ENCODE data around the gene CCDC120.
A peak's percentile ranks its signal among the peaks of the same experiment; 100 is the strongest.

CCDC120 gene

GRCh38 chrX:49064303-49064702, 5.5 kb downstream of the CCDC120 start:
- no peak for DNase-seq

DNA sequence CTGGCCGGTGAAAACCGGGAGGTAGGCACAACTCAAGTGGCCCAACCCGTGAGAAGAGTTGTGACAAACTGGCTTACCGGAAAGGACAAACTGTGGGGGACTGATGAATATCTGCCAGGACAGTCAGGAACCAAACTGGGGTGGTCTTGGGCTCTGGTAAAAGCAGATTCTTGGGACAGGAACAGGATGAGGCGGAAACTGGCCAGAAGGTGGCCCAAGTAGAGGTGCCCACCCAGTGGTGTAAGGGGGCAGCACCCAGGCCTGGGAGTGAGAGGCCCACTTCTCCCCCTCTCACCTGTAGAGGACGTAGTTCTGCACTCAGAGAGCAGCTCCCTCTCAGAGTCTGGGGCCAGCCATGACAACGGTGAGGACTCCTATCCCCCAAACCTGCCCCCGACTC, 5.9 kb downstream of the CCDC120 start:
- no peak for DNase-seq

DNA sequence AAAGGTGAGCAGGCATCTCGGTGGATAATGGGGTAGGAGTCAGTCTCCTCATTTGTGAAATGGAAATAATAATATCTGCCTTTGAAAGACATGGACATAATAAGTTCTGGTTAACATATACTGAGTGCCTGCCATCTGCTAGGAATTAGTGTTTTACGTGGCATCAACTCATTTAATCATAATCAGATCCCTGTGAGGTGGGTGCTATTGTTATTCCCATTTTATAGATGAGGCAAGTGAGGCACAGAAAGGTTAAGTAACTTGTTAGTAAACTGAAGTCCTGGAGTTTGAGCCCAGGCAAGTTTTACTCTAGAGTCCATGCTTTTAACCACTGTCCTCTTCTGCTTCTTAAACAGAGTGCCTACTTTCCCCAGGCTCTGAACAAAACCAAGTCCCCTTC, 7.5 kb downstream of the CCDC120 start:
- no peak for DNase-seq

- no peak for DNase-seq
Measured at GRCh38 chrX:49066690-49067089, 7.9 kb downstream of the CCDC120 start.

- no peak for DNase-seq
Measured at GRCh38 chrX:49067285-49068120, 8.7 kb downstream of the CCDC120 start.

- DNase-seq = no peak
Measured at GRCh38 chrX:49069038-49069437, 10.2 kb downstream of the CCDC120 start.

DNA sequence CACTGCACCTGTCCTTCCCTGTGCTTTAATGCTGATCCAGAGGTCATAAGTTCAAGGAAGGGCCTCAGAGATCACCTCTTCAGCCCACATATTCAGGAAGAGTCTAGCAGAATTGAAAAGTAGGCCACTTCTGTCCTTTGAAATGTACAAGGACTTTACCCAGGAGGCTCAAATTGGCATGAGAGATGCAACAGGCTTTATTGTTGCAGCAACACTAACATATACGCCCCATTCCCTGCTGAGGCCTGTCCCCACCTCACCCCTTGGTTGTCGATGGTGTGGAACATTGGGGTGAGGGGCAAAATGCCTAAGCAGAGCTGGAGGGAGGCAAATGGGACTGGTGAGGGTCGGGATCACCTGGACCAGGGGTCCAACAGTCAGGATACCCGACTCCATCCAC, 12.2 kb downstream of the CCDC120 start:
- no peak for DNase-seq

- peak; percentile 68 for DNase-seq
Measured at GRCh38 chrX:49071877-49072711, 13.3 kb downstream of the CCDC120 start.

GRCh38 chrX:49072712-49073095, 13.9 kb downstream of the CCDC120 start:
- DNase-seq = no peak

- DNase-seq = peak; percentile 56
Measured at GRCh38 chrX:49073601-49074575, 15.1 kb downstream of the CCDC120 start, which contains the start of gene PRAF2. TSS of gene PRAF2 (minus strand) at chrX:49074002. CDS start at chrX:49073987, 15 bp downstream.

- no peak for DNase-seq
Measured at GRCh38 chrX:49075347-49075746, 16.5 kb downstream of the CCDC120 start.

DNA sequence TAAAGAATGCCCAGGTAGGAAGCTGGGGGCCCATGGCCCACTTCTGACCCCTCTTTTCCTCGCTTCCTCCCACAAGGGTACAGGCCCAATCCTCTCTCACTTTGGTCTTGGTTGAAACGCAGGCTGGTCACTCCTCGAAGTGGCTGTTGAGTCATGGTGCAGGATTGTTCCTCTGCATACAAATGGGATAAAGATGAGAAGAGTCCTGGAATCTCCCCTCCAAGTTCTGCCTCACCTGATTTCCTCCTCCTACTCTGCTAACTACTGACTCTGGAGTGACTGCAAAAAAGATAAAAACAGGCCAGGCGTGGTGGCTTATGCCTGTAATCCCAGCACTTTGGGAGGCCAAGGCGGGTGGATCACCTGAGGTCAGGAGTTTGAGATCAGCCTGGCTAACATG, 19.1 kb downstream of the CCDC120 start:
- no peak for DNase-seq

GRCh38 chrX:49079489-49080428, 21.0 kb downstream of the CCDC120 start, which contains the start of gene WDR45:
TSS of gene WDR45 (minus strand) at chrX:49079887. CDS start at chrX:49078095, 1,792 bp downstream.
- DNase-seq = peak; percentile 12

- DNase-seq = no peak
Measured at GRCh38 chrX:49082271-49082871, 23.6 kb downstream of the CCDC120 start.

DNA sequence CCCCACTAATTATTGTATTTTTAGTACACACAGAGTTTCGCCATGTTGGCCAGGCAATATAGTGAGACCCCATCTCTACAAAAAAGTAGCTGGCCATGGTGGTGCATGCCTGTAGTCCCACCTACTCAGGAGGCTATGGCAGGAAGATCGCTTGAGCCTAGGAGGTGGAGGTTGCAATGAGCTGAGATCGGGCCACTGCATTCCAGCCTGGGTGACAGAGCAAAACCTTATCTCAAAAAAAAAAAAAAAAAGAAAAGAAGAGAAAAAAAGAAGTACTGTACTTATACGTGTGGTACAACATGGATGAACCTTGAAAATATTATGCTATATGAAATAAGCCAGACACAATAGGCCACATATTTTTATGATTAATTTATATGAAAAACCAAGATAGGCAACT, 30.8 kb downstream of the CCDC120 start:
- DNase-seq = no peak

DNA sequence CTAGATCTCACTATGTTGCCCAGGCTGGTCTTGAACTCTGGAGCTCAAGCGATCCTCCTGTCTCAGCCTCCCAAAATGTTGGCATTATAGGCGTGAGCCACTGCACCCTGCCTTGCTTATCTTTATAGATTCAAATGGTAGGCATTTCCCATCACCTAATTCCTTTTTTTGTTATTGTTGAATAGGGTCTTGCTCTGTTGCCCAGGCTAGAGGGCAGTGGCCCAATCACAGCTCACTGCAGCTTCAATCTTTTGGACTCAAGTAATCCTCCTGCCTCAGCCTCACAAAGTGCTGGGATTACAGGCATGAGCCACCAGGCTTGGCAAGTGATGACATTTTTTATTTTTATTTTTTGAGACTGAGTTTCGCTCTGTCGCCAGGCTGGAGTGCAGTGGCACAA, 37.6 kb downstream of the CCDC120 start:
- DNase-seq = no peak

- peak; percentile 77 for DNase-seq
Measured at GRCh38 chrX:49100704-49101628, 42.2 kb downstream of the CCDC120 start.

GRCh38 chrX:49101629-49101984, 42.8 kb downstream of the CCDC120 start:
- no peak for DNase-seq

GRCh38 chrX:49102190-49102589, 43.4 kb downstream of the CCDC120 start:
- DNase-seq = no peak

DNA sequence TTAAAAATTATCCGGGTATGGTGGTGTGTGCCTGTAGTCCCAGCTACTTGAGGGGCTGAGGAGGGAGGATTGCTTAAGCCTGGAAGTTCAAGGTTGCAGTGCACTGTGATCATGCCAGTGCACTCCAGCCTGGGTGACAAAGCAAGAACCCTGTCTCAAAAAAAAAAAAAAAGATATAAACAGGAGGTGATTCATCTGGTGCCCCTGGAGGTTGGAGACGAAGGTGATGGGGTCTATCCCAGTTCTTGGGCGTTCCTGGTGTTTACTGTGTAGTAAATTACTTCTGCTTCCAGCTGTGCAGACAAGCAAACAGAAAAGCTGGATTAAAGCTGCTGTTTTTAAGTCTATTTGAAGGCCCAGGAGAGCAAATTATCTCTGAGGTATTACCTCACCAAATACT, 44.8 kb downstream of the CCDC120 start:
- no peak for DNase-seq

Measured in DMS79 (cell line).